ENCODE measurements around the gene PKNOX2.

GRCh38 chr11:125177543-125177942, 13.0 kb downstream of the PKNOX2 start:
- TF ChIP-seq CTCF (conservative IDR thresholded peaks at IDR 0.05; ENCODE audit: low read length) (no peak), EZH2phosphoT487 (IDR thresholded peaks at IDR 0.05; ENCODE audit: borderline replicate concordance, low read depth, low read length) (no peak)

Data from OCI-LY7 (cell line).